GM12874 (cell line): Measurements from ENCODE around the gene UBA1.

ENCODE experiments used
- TF ChIP-seq, protein P1 (sequence below): IDR thresholded peaks from 2 replicates; pipeline ENCODE4 v1.5.1; 2011; ENCODE audit warnings: low read depth, mild to moderate bottlenecking, control low read depth, low read length, moderate library complexity; ENCODE audit not compliant: insufficient read depth

UBA1 gene

GRCh38 chrX:47217852-47218279 is 24.2 kb downstream of the UBA1 start:
- TF ChIP-seq, protein P1, sequence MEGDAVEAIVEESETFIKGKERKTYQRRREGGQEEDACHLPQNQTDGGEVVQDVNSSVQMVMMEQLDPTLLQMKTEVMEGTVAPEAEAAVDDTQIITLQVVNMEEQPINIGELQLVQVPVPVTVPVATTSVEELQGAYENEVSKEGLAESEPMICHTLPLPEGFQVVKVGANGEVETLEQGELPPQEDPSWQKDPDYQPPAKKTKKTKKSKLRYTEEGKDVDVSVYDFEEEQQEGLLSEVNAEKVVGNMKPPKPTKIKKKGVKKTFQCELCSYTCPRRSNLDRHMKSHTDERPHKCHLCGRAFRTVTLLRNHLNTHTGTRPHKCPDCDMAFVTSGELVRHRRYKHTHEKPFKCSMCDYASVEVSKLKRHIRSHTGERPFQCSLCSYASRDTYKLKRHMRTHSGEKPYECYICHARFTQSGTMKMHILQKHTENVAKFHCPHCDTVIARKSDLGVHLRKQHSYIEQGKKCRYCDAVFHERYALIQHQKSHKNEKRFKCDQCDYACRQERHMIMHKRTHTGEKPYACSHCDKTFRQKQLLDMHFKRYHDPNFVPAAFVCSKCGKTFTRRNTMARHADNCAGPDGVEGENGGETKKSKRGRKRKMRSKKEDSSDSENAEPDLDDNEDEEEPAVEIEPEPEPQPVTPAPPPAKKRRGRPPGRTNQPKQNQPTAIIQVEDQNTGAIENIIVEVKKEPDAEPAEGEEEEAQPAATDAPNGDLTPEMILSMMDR: no peak

GRCh38 chrX:47218280-47218919 is 24.8 kb downstream of the UBA1 start, which contains the start of gene CDK16:
Gene CDK16 (plus strand): TSS chrX:47218681. CDS start chrX:47223558, 4,877 bp downstream.
- TF ChIP-seq, protein P1: no peak

GRCh38 chrX:47218920-47219815 is 25.5 kb downstream of the UBA1 start:
- TF ChIP-seq, protein P1: no peak

DNA sequence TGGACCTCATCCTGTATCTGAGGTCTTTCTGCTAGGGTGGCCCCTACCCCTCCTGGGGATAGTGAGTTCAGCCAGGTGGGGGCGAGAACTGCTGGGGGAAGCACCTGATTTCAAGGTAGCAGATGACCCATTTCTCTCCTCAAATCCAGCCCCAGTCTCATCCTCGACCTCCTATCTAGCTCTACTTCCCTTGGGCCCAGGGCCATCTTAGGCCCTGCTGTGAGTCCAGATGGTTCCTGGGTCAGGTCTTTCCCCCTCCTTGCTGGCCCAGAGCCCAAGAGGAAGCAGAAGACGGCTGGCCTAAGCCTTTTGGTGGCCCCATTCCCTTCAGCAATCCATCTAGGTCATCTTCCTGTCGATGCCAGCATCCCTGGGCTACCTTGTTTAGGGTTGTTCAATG is 28.1 kb downstream of the UBA1 start:
- TF ChIP-seq, protein P1: no peak

DNA sequence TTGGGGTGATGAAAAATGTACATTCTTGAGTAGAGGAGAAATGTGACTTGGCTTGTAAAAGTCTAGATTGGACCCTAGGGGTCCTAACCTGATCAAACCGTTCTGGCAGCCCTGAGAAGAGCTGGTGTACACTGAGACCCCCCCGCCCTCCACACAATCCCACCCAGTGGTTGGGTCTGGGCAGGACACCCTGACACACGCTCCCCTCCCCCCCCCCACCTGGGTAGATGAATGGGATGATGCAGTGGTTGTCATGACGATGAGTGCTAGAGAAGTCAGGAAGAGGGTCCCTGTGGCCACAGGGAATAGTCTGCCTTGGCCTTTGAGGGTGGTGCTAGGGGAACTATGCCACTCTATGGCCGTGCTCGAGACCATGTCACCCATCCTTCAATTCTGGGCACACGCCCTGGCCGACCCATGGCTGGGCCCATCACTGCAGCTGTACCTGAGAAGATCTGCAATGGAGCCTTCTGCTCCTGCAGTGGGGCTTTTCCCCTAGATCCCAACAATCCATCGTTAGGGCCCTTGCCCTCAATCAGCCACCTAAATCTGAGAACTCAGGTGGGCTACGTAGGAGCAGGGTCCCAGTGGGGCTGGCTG is 29.2 kb downstream of the UBA1 start:
- TF ChIP-seq, protein P1: no peak

DNA sequence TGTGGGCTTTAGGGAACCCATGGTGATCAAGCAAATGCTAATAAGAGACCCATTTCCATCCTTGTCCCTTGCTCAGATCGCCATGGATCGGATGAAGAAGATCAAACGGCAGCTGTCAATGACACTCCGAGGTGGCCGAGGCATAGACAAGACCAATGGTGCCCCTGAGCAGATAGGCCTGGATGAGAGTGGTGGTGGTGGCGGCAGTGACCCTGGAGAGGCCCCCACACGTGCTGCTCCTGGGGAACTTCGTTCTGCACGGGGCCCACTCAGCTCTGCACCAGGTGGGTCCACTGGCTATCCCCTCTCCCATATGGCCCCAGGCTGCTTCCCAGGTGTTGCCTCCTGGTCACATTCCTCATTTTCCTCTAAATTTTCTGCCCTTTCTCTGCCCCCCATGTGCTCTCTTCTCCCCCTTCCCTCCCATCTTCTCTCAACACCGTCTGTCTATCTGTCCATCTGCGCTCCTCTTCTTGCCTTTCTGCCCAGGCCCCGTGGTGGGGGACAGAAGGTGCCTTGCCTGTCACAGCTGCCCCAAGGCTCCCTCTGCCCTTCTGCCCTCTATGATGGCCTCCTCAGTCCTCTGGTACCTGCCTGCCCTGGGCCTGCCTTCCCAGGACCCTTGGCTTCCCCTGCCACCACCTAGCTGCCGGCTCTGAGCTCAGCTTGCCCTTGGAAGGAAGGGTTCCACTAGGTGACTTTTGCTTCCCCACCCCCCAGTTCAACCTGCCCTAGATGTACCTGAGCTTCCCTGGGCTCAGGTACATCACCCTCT is 30.0 kb downstream of the UBA1 start:
- TF ChIP-seq, protein P1: no peak
